Skeletal muscle cell (primary cell): ENCODE data around the gene KLF14.
"Not testable (repeated sequence)": the region's sequence is repeated elsewhere in the genome, so short reads cannot be mapped to it uniquely, and the experiment has no call there.

Source experiments
- DNase-seq: peaks from one replicate; pipeline ENCODE4 v3.0.0-alpha.2; 2010; ENCODE audit warnings: low read depth
- H3K4me3 ChIP-seq: 2 replicates; pipeline ENCODE4 v1.5.1; 2011; ENCODE audit warnings: low read depth, mild to moderate bottlenecking, control low read depth, low read length, moderate library complexity

Gene KLF14

GRCh38 chr7:130721486-130722277, 12.3 kb downstream of the KLF14 start:
- DNase-seq, result peak; percentile 22
- H3K4me3 ChIP-seq, result no peak overlapping the region

GRCh38 chr7:130719541-130719940, 14.5 kb downstream of the KLF14 start:
- no peak for DNase-seq
- no peak overlapping the region for H3K4me3 ChIP-seq

GRCh38 chr7:130712416-130712815, 21.6 kb downstream of the KLF14 start:
- no peak overlapping the region for H3K4me3 ChIP-seq
- no peak for DNase-seq

DNA sequence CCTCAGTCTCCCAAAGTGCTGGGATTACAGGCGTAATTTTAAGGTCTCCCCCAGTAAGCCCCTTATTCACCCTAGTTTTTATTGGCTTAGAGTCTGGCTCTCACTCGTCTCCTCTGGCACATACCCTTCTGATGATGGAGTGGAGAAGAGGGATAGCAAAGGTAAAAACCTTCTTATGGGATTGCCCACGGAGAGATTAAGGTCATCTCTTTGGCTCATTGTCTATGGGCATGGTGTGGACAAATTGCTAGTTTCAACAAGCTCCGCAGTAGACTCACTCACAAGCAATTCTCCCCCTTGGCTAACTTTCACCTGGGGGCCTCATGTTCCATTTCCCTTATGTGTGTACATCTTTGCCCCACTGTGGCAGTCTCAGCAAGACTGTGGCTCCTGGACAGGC, 25.2 kb downstream of the KLF14 start:
- DNase-seq, result no peak
- H3K4me3 ChIP-seq, result no peak overlapping the region

- no peak for DNase-seq
- H3K4me3 ChIP-seq, result no peak overlapping the region
Observed at GRCh38 chr7:130708001-130708400, 26.0 kb downstream of the KLF14 start.

DNA sequence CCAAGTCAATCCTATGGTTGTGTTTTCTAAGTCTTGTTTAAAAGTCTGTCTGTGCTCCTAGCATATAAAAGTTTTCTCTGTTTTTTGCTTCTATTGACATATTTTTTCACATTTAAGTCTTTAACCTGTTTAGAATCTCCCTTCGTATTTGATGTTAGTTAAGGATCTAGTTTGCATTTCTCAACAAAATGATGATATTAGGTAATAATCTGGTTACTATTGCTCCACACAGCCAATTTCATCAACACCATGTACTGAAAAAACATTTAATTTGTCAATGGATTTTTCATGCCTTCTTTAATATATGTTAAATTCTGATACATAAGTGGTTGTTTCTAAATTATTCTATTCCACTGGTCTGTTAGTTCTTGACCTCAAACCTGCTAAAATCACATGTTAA, 30.2 kb downstream of the KLF14 start:
- H3K4me3 ChIP-seq, result no peak overlapping the region
- DNase-seq, result no peak

GRCh38 chr7:130701650-130702049, 32.4 kb downstream of the KLF14 start:
- no peak overlapping the region for H3K4me3 ChIP-seq
- DNase-seq, result no peak

DNA sequence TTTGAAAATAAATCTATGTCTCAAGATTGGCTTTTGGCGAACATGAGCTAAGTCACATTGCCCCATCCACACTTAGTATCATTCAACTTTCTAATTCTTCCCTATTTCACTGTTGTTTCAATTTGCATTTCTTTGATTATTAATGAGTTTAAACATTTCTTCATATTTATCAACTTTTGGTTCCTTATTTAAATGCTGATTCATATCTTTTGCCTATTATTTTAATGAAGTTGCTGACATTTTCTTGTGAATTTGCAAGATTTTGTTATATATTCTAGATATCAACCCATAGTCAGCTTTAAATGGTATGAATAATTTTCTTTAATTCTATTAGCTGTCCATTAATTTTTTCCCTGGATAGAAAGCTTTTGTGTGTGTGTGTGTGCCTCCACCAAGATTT, 33.2 kb downstream of the KLF14 start:
- no peak for DNase-seq

GRCh38 chr7:130699686-130700085, 34.3 kb downstream of the KLF14 start:
- H3K4me3 ChIP-seq, result no peak overlapping the region
- DNase-seq, result no peak

More for the DNA sequence above, 33.2 kb downstream of the KLF14 start:
- no peak overlapping the region for H3K4me3 ChIP-seq

- no peak for DNase-seq
- H3K4me3 ChIP-seq, result no peak overlapping the region
Observed at GRCh38 chr7:130697820-130698219, 36.2 kb downstream of the KLF14 start.

DNA sequence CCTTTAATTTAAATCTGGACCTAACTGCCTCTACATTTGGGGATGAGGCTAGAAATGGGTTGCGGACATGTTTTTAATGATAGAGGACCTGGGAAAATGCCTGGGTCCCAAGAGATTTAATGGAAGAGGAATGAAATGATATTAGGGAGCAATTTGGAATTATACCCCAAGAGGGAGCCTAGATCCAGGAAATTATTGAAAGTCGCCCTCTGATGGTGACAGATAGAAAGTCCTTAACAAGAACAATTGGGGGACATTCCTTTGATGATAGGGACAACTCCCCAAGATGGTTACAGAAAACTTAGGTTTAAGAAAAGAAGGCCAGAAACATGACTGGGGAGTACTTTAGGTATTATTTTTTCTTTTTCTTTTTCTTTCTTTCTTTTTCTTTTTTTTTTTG, 38.2 kb downstream of the KLF14 start:
- no peak for DNase-seq
- no peak overlapping the region for H3K4me3 ChIP-seq

- not testable (repeated sequence) for DNase-seq, H3K4me3 ChIP-seq
Observed at GRCh38 chr7:130692396-130692795, 41.6 kb downstream of the KLF14 start.

DNA sequence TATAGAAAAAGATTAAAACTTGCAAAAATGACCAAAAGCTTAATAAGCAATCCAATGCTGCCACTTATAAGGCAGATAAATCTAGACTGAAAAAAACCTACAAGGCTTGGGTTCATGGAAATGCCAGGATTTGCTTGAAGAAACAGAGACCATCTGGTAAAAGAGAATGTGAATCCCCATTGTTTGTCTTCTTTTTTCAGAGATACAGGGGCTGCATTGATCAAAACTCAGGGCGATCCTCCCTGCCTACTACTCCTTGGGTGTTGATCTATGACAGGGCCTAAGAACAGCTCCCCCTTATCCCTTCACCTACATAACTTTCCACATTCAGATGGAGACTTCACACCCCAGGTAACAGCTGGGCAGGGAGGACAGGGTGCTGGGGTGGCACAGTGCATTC, 44.3 kb downstream of the KLF14 start:
- H3K4me3 ChIP-seq, result no peak overlapping the region
- DNase-seq, result no peak

- no peak for DNase-seq
- H3K4me3 ChIP-seq, result no peak overlapping the region
Observed at GRCh38 chr7:130683026-130683425, 51.0 kb downstream of the KLF14 start.
